Activated CD4-positive, alpha-beta T cell treated with anti-CD3 and anti-CD28 coated beads, Interleukin-2, amount 10 ng/mL, durations not matched to agents 24 days and 14 days (primary cell): ENCODE results near the gene PRPH. TPM values are rescaled to one million over a fixed set of nuclear protein-coding genes. Genes with fewer than 3 reads are reported as not detected.
"Not testable (repeated sequence)": the region's sequence is repeated elsewhere in the genome, so short reads cannot be mapped to it uniquely, and the experiment has no call there.

ENCODE experiments used
- DNase-seq: peaks from one replicate; pipeline ENCODE4 v3.0.0; 2022
- H3K27ac Mint-ChIP-seq: one replicate; pipeline ENCODE4 v1.8.0; 2022; ENCODE audit warnings: mild to moderate bottlenecking, mixed read lengths
- H3K27me3 Mint-ChIP-seq: one replicate; pipeline ENCODE4 v1.8.0; 2022; ENCODE audit warnings: mixed read lengths
- H3K36me3 Mint-ChIP-seq: one replicate; pipeline ENCODE4 v1.8.0; 2022; ENCODE audit warnings: low read depth, mild to moderate bottlenecking, mixed read lengths
- H3K4me1 Mint-ChIP-seq: one replicate; pipeline ENCODE4 v1.8.0; 2021; ENCODE audit warnings: mixed read lengths
- H3K4me3 Mint-ChIP-seq: one replicate; pipeline ENCODE4 v1.8.0; 2022; ENCODE audit warnings: mild to moderate bottlenecking, moderate library complexity, mixed read lengths
- H3K9me3 Mint-ChIP-seq: one replicate; pipeline ENCODE4 v1.8.0; 2021; ENCODE audit warnings: mixed read lengths
- intact Hi-C: fragments of 100-400 bp; cut with micrococcal nuclease; formaldehyde crosslinking; loops from one replicate; pipeline ENCODE4 v1.15.1; 2023
- total RNA-seq: library from RNA; stranded (reverse); gene quantifications from 2 replicates; pipeline ENCODE4 v1.2.3, GENCODE V29; 2022

Gene PRPH
- total RNA-seq, 1 donor from 2014 or later: 0.23 TPM

DNA sequence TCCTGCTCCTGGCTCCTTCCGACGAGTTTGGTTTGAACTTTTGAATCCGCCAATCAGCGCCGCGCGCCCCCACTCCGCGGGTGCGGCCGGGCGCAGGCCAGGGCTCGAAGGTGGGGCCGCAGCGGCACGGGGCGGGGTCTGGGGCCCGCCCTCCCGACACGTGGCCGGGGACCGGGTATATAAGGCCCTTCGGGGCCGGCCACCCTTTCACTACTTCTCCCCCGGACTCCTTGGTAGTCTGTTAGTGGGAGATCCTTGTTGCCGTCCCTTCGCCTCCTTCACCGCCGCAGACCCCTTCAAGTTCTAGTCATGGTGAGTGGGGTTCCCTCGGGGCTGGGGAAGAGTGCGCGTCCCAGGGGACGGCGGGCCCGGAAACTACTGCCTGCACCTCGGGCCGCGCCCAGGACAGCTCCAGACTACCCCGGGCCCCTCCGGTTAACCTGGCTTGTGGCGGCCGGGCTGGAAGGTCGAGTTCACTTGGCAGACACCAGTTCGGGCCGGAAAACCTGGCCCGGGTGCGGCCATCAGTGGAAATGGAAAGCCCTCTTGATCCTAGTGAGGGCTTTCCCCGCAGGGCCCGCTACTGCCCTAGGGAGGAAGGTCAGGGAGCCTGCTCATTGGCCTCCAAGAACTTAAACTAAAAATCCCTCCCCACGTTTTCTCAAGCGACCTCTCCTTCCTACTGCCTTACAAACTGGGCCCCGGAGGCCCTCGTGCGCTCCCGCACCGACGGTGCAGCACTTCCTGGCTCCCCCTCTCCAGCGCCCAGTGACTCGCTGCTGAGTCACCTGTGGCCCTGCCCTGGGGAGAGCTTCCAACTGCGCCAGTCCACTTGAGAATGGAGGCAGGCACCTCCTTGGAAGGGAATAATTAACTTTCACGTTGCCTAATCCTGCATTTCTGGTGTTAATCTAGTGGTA, 29.8 kb upstream of the PRPH start, which contains the start of gene TUBA1C:
TSS of gene TUBA1C (plus strand) at position 210 of the 920 bp plus-strand sequence. CDS start at position 310, 100 bp downstream.
- intact Hi-C loops: loop anchor here (1.0 to 2.0 kb wide), 6 partner anchors 30 to 476 kb away; partner anchors contain the start of genes PRPF40B, TMBIM6, TROAP and TUBA1A
- H3K4me1 Mint-ChIP-seq: peaks cover 42% of the 10 kb centered on the region
- H3K9me3 Mint-ChIP-seq: no peaks in the 10 kb centered on the region
- peak within 1 kb of the TSS; percentile 100 for H3K27ac Mint-ChIP-seq
- H3K36me3 Mint-ChIP-seq: peaks cover 32% of the 10 kb centered on the region
- peak within 1 kb of the TSS; percentile 97 for H3K4me3 Mint-ChIP-seq
- DNase-seq: peak; percentile 98
- no peaks in the 10 kb centered on the region for H3K27me3 Mint-ChIP-seq

DNA sequence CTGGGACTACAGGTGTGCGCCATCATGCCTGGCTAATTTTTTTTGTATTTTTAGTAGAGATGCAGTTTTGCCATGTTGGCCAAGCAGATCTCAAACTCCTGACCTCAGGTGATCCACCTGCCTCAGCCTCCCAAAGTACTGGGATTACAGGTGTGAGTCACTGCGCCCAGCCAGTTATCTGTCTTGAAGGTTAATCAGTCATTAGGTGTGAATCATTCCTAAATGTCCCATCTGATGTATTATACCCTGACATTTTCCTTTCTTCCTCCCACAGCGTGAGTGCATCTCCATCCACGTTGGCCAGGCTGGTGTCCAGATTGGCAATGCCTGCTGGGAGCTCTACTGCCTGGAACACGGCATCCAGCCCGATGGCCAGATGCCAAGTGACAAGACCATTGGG, 25.8 kb upstream of the PRPH start:
- Mint-ChIP-seq H3K27ac (peak overlapping the region; percentile 25), H3K4me1 (peaks cover 32% of the 10 kb centered on the region), H3K36me3 (peaks cover 65% of the 10 kb centered on the region)
- H3K4me3 Mint-ChIP-seq, DNase-seq, intact Hi-C loops, H3K27me3 Mint-ChIP-seq, H3K9me3 Mint-ChIP-seq: not testable (repeated sequence)

DNA sequence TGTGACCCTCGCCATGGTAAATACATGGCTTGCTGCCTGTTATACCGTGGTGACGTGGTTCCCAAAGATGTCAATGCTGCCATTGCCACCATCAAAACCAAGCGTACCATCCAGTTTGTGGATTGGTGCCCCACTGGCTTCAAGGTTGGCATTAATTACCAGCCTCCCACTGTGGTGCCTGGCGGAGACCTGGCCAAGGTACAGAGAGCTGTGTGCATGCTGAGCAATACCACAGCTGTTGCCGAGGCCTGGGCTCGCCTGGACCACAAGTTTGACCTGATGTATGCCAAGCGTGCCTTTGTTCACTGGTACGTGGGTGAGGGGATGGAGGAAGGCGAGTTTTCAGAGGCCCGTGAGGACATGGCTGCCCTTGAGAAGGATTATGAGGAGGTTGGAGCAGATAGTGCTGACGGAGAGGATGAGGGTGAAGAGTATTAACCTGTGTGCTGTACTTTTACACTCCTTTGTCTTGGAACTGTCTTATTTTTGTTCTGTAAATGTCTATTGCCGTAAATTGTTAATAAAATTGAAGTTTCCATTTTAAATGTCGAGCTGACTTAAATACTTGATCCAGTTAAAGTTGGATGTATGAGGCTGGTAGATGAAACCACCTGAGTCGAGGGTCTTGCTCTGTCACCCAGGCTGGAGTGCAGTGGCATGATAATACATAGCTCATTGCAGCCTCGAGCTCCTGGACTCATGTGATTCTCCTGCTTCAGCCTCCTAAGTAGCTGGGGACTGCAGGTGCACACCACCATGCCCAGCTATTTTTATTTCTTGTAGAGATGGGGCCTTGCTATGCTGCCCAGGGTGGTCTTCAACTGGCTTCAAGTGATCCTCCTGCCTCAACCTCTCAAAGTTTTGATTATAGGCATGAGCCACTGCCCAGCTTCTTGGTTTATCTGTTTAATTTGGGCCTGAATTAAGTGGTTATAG, 21.9 kb upstream of the PRPH start:
- intact Hi-C loops: no loop called here
- H3K9me3 Mint-ChIP-seq: no peaks in the 10 kb centered on the region
- H3K27me3 Mint-ChIP-seq: no peaks in the 10 kb centered on the region
- DNase-seq: no peak
- H3K4me1 Mint-ChIP-seq: peaks cover 15% of the 10 kb centered on the region
- peaks cover 52% of the 10 kb centered on the region for H3K36me3 Mint-ChIP-seq
- H3K27ac Mint-ChIP-seq: no peak overlapping the region
- H3K4me3 Mint-ChIP-seq: no peak overlapping the region

DNA sequence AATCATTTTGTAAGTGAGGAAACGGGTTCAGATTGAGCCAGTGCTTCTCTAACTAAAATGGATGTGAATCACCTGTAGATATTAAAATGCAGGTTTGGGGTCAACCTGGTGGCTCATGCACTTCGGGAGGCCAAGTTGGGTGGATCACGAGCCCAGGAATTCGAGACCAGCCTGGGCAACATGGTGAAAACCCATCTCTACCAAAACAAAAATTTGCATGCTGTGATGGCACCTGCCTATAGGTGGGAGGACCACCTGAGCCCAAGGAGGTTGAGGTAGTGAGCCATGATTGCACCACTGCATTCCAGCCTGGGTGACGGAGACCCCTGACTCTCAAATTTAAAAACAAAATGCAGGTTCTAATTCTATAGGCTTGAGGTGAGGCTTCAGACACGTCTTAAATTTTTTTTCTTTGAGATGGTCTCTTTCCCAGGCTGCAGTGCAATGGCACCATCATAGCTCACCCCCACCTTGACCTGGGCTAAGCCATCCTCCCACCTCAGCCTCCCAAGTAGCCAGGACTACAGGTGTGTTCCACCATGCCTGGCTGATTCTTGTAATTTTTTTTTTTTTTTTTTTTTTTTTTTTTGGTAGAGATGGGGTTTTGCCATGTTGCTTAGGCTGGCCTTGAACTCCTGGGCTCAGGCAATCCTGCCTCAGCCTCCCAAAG, 21.1 kb upstream of the PRPH start:
- H3K9me3 Mint-ChIP-seq: no peaks in the 10 kb centered on the region
- intact Hi-C loops: no loop called here
- DNase-seq: no peak
- H3K36me3 Mint-ChIP-seq: peaks cover 47% of the 10 kb centered on the region
- no peak overlapping the region for H3K27ac Mint-ChIP-seq
- H3K27me3 Mint-ChIP-seq: no peaks in the 10 kb centered on the region
- H3K4me3 Mint-ChIP-seq: no peak overlapping the region
- peaks cover 9% of the 10 kb centered on the region for H3K4me1 Mint-ChIP-seq

DNA sequence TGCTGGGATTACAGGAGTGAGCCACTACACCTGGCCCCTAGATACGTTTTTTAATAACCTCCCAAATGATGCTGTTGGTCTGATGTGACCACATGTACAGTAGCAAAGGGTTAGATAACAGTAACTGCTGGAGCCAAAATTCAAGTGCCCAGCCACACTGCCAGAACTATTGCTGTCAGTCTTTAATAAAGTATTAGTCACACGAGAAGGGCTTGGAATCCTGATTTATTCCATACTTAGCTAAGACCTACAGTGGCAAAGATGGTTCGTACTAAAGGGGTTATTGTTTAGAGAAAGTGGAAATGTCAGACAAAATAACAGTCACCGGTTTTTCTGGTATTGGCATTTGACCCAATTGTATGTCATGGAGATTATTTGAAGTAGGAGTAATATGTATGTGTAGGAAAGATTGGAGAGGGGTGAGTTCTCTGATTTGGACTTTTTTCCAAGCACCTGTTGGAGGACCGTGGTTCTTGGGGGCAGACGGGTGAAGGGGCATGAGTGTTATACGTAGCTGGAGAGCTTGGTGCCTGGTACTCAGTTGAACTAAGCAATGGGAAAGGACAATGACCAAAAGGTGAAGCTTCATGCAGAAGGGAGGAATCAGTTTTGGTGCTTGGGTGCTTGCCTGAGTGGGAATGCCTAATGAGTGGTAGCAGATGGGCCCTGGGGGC, 20.4 kb upstream of the PRPH start:
- no peak overlapping the region for H3K4me3 Mint-ChIP-seq
- intact Hi-C loops: no loop called here
- no peaks in the 10 kb centered on the region for H3K9me3 Mint-ChIP-seq
- H3K27me3 Mint-ChIP-seq: peaks cover 4% of the 10 kb centered on the region
- peaks cover 41% of the 10 kb centered on the region for H3K36me3 Mint-ChIP-seq
- no peak overlapping the region for H3K27ac Mint-ChIP-seq
- peaks cover 7% of the 10 kb centered on the region for H3K4me1 Mint-ChIP-seq
- no peak for DNase-seq

DNA sequence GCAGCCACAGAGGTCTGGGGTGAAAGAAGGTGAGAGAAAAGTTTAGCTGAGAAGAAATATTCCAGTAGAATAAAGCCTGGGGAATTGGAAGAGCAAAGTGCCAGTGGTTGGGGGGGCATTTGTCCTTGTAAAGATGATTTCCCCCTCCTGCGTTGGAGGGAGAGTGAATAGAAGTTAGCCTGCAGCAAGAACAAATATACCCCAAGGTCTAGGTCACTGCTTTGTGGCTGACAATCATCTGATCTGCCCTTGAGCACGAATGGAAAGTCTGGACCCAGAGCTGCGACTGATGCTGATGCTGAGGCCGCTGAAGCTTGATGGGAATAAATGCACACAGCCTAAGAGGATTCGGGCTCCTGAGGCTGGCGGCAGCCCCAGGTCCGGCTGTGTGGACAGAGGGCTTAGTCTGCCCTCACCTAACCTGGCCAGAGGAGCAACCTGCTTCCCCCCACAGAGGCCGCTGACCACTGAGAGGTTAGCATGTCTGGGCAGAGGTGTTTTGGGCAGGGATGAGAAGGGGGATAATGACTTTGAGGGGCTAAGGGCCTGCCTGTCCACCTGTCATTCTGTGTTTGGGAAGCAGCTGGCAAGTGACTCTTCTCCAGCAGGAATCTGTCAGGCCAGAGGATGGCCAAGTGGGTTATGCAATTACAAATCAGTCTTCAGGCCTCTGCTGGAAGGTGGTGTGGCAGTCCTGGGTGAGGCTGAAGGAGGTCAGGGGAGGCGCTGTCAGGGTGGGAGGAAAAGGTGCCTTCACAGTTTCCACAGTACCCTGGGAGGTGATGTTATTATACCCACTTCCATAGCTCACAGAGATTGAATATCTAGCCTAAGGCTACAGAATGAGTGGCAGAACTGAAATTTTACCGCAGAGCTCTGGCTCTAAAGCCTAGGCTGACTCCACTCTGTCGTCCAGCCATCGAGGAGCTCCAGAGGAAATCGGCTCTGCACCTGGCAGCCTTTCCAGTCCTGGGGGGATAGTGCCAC, 18.4 kb upstream of the PRPH start:
- intact Hi-C loops: no loop called here
- no peak for DNase-seq
- Mint-ChIP-seq H3K4me1 (peaks cover 2% of the 10 kb centered on the region), H3K36me3 (peaks cover 22% of the 10 kb centered on the region), H3K4me3 (no peak overlapping the region), H3K27me3 (peaks cover 12% of the 10 kb centered on the region), H3K9me3 (no peaks in the 10 kb centered on the region), H3K27ac (no peak overlapping the region)

DNA sequence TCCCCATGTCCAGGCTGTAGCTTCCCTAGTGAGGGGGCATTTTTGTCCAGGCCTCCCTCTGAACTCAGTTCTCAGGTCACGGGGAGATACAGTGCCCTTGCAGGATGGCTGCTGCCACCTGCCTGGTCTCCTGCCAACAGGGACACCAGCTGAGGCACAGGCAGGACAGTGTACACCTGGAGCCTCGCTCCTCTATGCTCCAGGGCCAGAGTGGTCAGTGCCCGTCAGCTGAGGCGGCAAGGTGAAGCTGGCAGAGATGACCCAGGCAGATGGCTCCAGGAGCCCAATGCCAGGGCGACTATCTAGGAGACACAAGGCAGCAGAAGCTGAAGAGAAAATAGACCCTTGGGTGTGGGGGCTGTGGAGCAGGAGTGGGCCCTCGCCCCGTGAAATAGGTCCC, 17.5 kb upstream of the PRPH start:
- no peaks in the 10 kb centered on the region for H3K9me3 Mint-ChIP-seq
- H3K27me3 Mint-ChIP-seq: peaks cover 16% of the 10 kb centered on the region
- H3K4me3 Mint-ChIP-seq: no peak overlapping the region
- intact Hi-C loops: no loop called here
- no peak for DNase-seq
- H3K36me3 Mint-ChIP-seq: peaks cover 15% of the 10 kb centered on the region
- no peak overlapping the region for H3K27ac Mint-ChIP-seq
- peaks cover 2% of the 10 kb centered on the region for H3K4me1 Mint-ChIP-seq

DNA sequence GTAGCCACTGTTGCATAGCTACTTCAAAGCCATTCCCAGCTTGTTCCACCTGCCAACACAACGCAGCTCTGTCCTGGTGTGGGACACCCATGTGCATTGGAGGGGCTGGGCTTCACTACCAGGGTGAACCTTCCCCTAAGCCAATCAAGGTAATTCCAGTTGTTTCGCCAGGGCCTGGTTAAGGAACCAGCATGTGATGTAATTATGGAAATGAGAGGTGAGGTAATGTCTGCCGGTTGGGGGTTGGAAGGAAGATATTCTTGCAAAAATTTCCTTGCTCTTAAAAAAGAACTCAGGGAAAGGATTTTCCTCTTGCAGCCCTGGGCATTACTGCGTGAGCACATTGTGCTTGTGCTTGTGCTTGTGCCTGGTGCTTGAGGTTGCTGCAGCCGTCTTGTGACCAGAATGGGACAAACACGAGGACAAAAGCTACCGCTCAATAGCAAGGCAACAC, 15.2 kb upstream of the PRPH start:
- DNase-seq: no peak
- no peaks in the 10 kb centered on the region for H3K9me3 Mint-ChIP-seq
- H3K4me1 Mint-ChIP-seq: no peaks in the 10 kb centered on the region
- peaks cover 20% of the 10 kb centered on the region for H3K27me3 Mint-ChIP-seq
- H3K4me3 Mint-ChIP-seq: no peak overlapping the region
- no peaks in the 10 kb centered on the region for H3K36me3 Mint-ChIP-seq
- H3K27ac Mint-ChIP-seq: no peak overlapping the region
- intact Hi-C loops: no loop called here

DNA sequence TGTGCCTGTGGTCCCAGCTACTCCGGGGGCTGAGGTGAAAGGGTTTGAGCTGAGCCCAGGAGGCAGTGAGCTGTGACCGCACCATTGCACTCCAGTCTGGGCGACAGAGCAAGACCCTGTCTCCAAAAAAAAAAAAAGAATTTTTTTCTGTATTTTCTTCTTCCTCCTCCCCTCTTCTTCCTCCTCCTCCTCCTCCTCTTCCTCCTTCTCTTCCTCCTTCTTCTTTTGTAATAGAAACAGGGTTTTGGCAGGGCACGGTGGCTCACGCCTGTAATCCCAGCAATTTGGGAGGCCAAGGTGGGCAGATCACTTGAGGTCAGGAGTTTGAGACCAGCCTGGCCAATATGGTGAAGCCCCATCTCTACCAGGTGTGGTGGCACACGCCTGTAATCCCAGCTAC, 14.4 kb upstream of the PRPH start:
- H3K27ac Mint-ChIP-seq, DNase-seq: not testable (repeated sequence)

DNA sequence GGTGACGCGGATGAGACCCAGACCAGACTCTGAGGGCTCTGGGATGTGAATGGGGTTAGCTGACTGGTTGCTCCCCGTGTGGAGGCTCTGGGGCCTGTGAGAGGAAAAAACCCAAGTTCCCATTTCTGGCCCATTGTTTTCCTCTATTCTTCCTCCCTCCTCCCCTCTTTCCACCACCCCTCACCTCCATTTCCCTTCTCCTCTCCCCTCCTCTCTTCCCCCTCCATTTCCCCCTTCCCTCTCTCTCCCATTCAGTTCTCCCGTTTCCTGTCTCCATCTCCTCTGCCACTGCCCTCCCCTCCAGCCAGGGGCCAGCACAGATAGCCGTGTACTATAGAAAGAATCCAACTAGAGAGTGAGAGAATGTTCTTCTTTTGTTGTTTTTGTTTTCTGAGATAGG, 12.6 kb upstream of the PRPH start:
- no peak for DNase-seq
- no peaks in the 10 kb centered on the region for H3K4me1 Mint-ChIP-seq
- no peak overlapping the region for H3K4me3 Mint-ChIP-seq
- H3K27me3 Mint-ChIP-seq: peaks cover 30% of the 10 kb centered on the region
- H3K9me3 Mint-ChIP-seq: no peaks in the 10 kb centered on the region
- intact Hi-C loops: no loop called here
- no peak overlapping the region for H3K27ac Mint-ChIP-seq
- no peaks in the 10 kb centered on the region for H3K36me3 Mint-ChIP-seq

More for the DNA sequence above, 14.4 kb upstream of the PRPH start:
- H3K27me3 Mint-ChIP-seq: peaks cover 22% of the 10 kb centered on the region
- H3K4me1 Mint-ChIP-seq, H3K4me3 Mint-ChIP-seq, H3K9me3 Mint-ChIP-seq, intact Hi-C loops, H3K36me3 Mint-ChIP-seq: not testable (repeated sequence)

DNA sequence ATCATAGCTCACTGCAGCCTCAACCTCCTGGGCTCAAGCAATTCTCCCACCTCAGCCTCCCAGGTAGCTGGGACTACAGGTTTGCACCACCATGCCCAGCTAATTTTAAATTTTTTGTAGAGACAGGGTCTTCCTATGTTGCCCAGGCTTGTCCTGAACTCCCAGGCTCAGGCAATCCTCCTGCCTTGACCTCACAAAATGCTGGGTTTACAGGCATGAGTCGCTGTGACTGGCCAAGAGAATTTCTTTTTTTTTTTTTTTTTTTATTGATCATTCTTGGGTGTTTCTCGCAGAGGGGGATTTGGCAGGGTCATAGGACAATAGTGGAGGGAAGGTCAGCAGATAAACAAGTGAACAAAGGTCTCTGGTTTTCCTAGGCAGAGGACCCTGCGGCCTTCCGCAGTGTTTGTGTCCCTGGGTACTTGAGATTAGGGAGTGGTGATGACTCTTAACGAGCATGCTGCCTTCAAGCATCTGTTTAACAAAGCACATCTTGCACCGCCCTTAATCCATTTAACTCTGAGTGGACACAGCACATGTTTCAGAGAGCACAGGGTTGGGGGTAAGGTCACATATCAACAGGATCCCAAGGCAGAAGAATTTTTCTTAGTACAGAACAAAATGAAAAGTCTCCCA, 12.1 kb upstream of the PRPH start:
- DNase-seq, H3K36me3 Mint-ChIP-seq, intact Hi-C loops, H3K4me3 Mint-ChIP-seq, H3K27ac Mint-ChIP-seq, H3K4me1 Mint-ChIP-seq, H3K9me3 Mint-ChIP-seq: not testable (repeated sequence)
- peaks cover 34% of the 10 kb centered on the region for H3K27me3 Mint-ChIP-seq
